Thyroid gland (tissue), 4 donors: ENCODE results near the gene SMURF2. TPM values are rescaled to one million over a fixed set of nuclear protein-coding genes. Genes with fewer than 3 reads are reported as not detected.
A peak's percentile ranks its signal among the peaks of the same experiment; 100 is the strongest.

ENCODE experiments used
- DNase-seq, 2 donors: peaks; one replicate each; pipeline ENCODE4 v3.0.0-alpha.2; 2019
- H3K27ac ChIP-seq, 3 donors: fragments of 200-600 bp; sonication (generic); 1 replicate in 2 of 3; 2 replicates in 1 of 3; pipeline ENCODE4 v1.5.1; 2016 to 2019; ENCODE audit warnings: mild to moderate bottlenecking in 1 of 3, moderate library complexity in 1 of 3
- H3K27me3 ChIP-seq: fragments of 200-600 bp; sonication (generic); one replicate; pipeline ENCODE4 v1.5.1; 2019
- H3K36me3 ChIP-seq, 2 donors: fragments of 200-600 bp; sonication (generic); one replicate each; pipeline ENCODE4 v1.5.1; 2016 to 2019
- H3K4me1 ChIP-seq, 2 donors: fragments of 200-600 bp; sonication (generic); one replicate each; pipeline ENCODE4 v1.5.1; 2017 to 2019
- H3K4me3 ChIP-seq, 3 donors: fragments of 200-600 bp; sonication (generic); replicated peaks in 1 of 3; 1 replicate in 2 of 3; 2 replicates in 1 of 3; pipeline ENCODE4 v1.5.1; 2016; ENCODE audit warnings: mild to moderate bottlenecking in 1 of 3
- H3K9me3 ChIP-seq: fragments of 200-600 bp; sonication (generic); one replicate; pipeline ENCODE4 v1.5.1; 2017
- CTCF ChIP-seq, 6 experiments: fragments of 200-600 bp in 3 of 6; fragments of 450-650 bp in 3 of 6; sonication (generic) in 3 of 6; IDR thresholded peaks; one replicate each; pipeline ENCODE4 v1.5.1; 2016 to 2019; ENCODE audit warnings: antibody characterized with exemption in 6 of 6, mild to moderate bottlenecking in 2 of 6, inconsistent platforms in 1 of 6, moderate library complexity in 1 of 6
- POLR2A ChIP-seq, 2 donors: fragments of 450-650 bp; IDR thresholded peaks; one replicate each; pipeline ENCODE4 v1.6.1; 2017; ENCODE audit warnings: antibody characterized with exemption in 2 of 2, mild to moderate bottlenecking in 2 of 2, moderate library complexity in 1 of 2
- WGBS, 2 donors: methylation state at CpG; one replicate each; pipeline ENCODE4 v1.1.5; 2017; 5-methylcytosine and 5-hydroxymethylcytosine counted together
- intact Hi-C: fragments of 100-400 bp; cut with DNase I; formaldehyde crosslinking; loops from one replicate; pipeline ENCODE4 v1.15.1; 2023
- total RNA-seq, 4 donors: library from RNA; depleted of rRNA; stranded (reverse); fragments of >200 nt; gene quantifications; one replicate each; pipeline ENCODE4 v1.2.3, GENCODE V29; 2016

Gene SMURF2
- total RNA-seq, 4 donors from 2014 or later, result 26.3 to 39.0 (median 29.6) TPM

- Histone ChIP-seq H3K4me1 (peaks cover 8 to 18% of the 10 kb centered on the region in 2 donors), H3K27ac (no peak overlapping the region), H3K36me3 (no peaks in the 10 kb centered on the region), H3K27me3 (no peaks in the 10 kb centered on the region), H3K4me3 (no peak overlapping the region), H3K9me3 (no peaks in the 10 kb centered on the region)
- TF ChIP-seq CTCF (IDR thresholded peaks at IDR 0.05) (no peak), POLR2A (IDR thresholded peaks at IDR 0.05) (no peak)
- intact Hi-C loops, result no loop called here
- DNase-seq, result no peak
- WGBS, 2 donors, result 96 to 97% methylated on average over 5 of the region's 5 CpGs
Measured at GRCh38 chr17:64627797-64628196, 34.3 kb downstream of the SMURF2 start.

GRCh38 chr17:64626827-64627226 lies 35.3 kb downstream of the SMURF2 start:
- Histone ChIP-seq H3K27ac (peak overlapping the region in 2 of 3 donors; percentile 7 to 19), H3K9me3 (no peaks in the 10 kb centered on the region), H3K27me3 (no peaks in the 10 kb centered on the region), H3K36me3 (no peaks in the 10 kb centered on the region), H3K4me1 (peaks cover 8 to 13% of the 10 kb centered on the region in 2 donors), H3K4me3 (no peak overlapping the region)
- intact Hi-C loops, result no loop called here
- WGBS, 2 donors, result 58 to 79% methylated on average over 3 of the region's 3 CpGs
- TF ChIP-seq CTCF (IDR thresholded peaks at IDR 0.05) (no peak), POLR2A (IDR thresholded peaks at IDR 0.05) (no peak)
- DNase-seq, result no peak

- intact Hi-C loops, result no loop called here
- Histone ChIP-seq H3K27ac (no peak overlapping the region), H3K27me3 (no peaks in the 10 kb centered on the region), H3K4me3 (no peak overlapping the region), H3K4me1 (peaks cover 12 to 18% of the 10 kb centered on the region in 2 donors), H3K36me3 (no peaks in the 10 kb centered on the region), H3K9me3 (no peaks in the 10 kb centered on the region)
- DNase-seq, result no peak
- TF ChIP-seq POLR2A (IDR thresholded peaks at IDR 0.05), result no peak
- TF ChIP-seq CTCF (IDR thresholded peaks at IDR 0.05), result no peak
- WGBS, 2 donors, result 95 to 97% methylated on average over 4 of the region's 4 CpGs
Measured at GRCh38 chr17:64625541-64625940, 36.6 kb downstream of the SMURF2 start.

GRCh38 chr17:64622931-64623654 lies 39.0 kb downstream of the SMURF2 start:
- DNase-seq, result no peak
- intact Hi-C loops, result no loop called here
- Histone ChIP-seq H3K27ac (no peak overlapping the region), H3K36me3 (no peaks in the 10 kb centered on the region), H3K27me3 (no peaks in the 10 kb centered on the region), H3K9me3 (no peaks in the 10 kb centered on the region), H3K4me1 (peaks cover 12 to 22% of the 10 kb centered on the region in 2 donors), H3K4me3 (no peak overlapping the region)
- 82 to 84% methylated on average over 4 of the region's 4 CpGs for WGBS, 2 donors
- no peak for TF ChIP-seq POLR2A (IDR thresholded peaks at IDR 0.05)
- TF ChIP-seq CTCF (IDR thresholded peaks at IDR 0.05), result no peak

- 88 to 97% methylated on average over 6 of the region's 6 CpGs for WGBS, 2 donors
- peak overlapping the region in 2 of 3 donors; percentile 86 to 89 for H3K27ac ChIP-seq
- no peak overlapping the region for H3K4me3 ChIP-seq
- H3K36me3 ChIP-seq, result no peaks in the 10 kb centered on the region
- DNase-seq, result no peak
- H3K27me3 ChIP-seq, result no peaks in the 10 kb centered on the region
- peaks cover 12 to 22% of the 10 kb centered on the region in 2 donors for H3K4me1 ChIP-seq
- intact Hi-C loops, result no loop called here
- H3K9me3 ChIP-seq, result no peaks in the 10 kb centered on the region
- TF ChIP-seq CTCF (IDR thresholded peaks at IDR 0.05) (no peak), POLR2A (IDR thresholded peaks at IDR 0.05) (no peak)
Measured at GRCh38 chr17:64621772-64622171, 40.3 kb downstream of the SMURF2 start.
